DND-41 (cell line): ENCODE data around the gene ZCCHC14.

ENCODE experiments used
- ATAC-seq: fragments of 200-7000 bp; cut with Tn5 transposase; 3 replicates; pipeline ENCODE4 v1.9.1; 2021; ENCODE audit warnings: low read depth; ENCODE audit not compliant: insufficient read depth
- DNase-seq: peaks from one replicate; pipeline ENCODE4 v3.0.0-alpha.2; 2020
- H2AFZ ChIP-seq: 2 replicates; pipeline ENCODE4 v1.6.0; 2012; ENCODE audit warnings: low read depth, low read length
- H3K27ac ChIP-seq: 2 replicates; pipeline ENCODE4 v1.5.1; 2012; ENCODE audit warnings: low read length, inconsistent platforms
- H3K27me3 ChIP-seq: fragments of 200-600 bp; sonication (generic); 2 replicates; pipeline ENCODE4 v1.6.0; 2012; ENCODE audit warnings: low read length, mild to moderate bottlenecking, inconsistent platforms; ENCODE audit not compliant: insufficient read depth, poor library complexity
- H3K36me3 ChIP-seq: 2 replicates; pipeline ENCODE4 v1.5.1; 2012; ENCODE audit warnings: low read length, inconsistent platforms; ENCODE audit not compliant: insufficient read depth
- H3K4me1 ChIP-seq: 2 replicates; pipeline ENCODE4 v1.5.1; 2012; ENCODE audit warnings: mild to moderate bottlenecking, low read length; ENCODE audit not compliant: insufficient read depth
- H3K4me2 ChIP-seq: 2 replicates; pipeline ENCODE4 v1.6.0; 2012; ENCODE audit warnings: mild to moderate bottlenecking, moderate library complexity, low read length, inconsistent platforms; ENCODE audit not compliant: insufficient read depth
- H3K4me3 ChIP-seq, 2 experiments: fragments of 200-600 bp in 1 of 2; shearing (Covaris generic) in 1 of 2; 2 replicates each; pipeline ENCODE4 v1.5.1; 2012 to 2016; ENCODE audit warnings: inconsistent platforms in 2 of 2, low read length in 2 of 2, mild to moderate bottlenecking in 2 of 2, low read depth in 1 of 2, moderate library complexity in 1 of 2
- H3K79me2 ChIP-seq: 2 replicates; pipeline ENCODE4 v1.6.0; 2012; ENCODE audit warnings: low read length, inconsistent platforms; ENCODE audit not compliant: insufficient read depth
- H3K9ac ChIP-seq: 2 replicates; pipeline ENCODE4 v1.6.0; 2012; ENCODE audit warnings: low read depth, mild to moderate bottlenecking, inconsistent platforms, low read length, moderate library complexity
- H3K9me3 ChIP-seq: 2 replicates; pipeline ENCODE4 v1.5.1; 2012; ENCODE audit warnings: low read length, moderate library complexity, mild to moderate bottlenecking, inconsistent platforms; ENCODE audit not compliant: insufficient read depth, severe bottlenecking
- H4K20me1 ChIP-seq: 2 replicates; pipeline ENCODE4 v1.6.0; 2012; ENCODE audit warnings: low read length; ENCODE audit not compliant: insufficient read depth
- EZH2 ChIP-seq: IDR thresholded peaks from 3 replicates; pipeline ENCODE4 v1.6.1; 2012; ENCODE audit warnings: borderline replicate concordance, low read depth, mild to moderate bottlenecking, moderate library complexity, low read length, inconsistent platforms; ENCODE audit not compliant: severe bottlenecking
- TF ChIP-seq, protein P1 (sequence below): IDR thresholded peaks from 2 replicates; pipeline ENCODE4 v1.5.1; 2012; ENCODE audit warnings: borderline replicate concordance, low read length, moderate library complexity, mild to moderate bottlenecking; ENCODE audit not compliant: poor library complexity, severe bottlenecking; ENCODE audit errors: extremely low read depth

Gene ZCCHC14

DNA sequence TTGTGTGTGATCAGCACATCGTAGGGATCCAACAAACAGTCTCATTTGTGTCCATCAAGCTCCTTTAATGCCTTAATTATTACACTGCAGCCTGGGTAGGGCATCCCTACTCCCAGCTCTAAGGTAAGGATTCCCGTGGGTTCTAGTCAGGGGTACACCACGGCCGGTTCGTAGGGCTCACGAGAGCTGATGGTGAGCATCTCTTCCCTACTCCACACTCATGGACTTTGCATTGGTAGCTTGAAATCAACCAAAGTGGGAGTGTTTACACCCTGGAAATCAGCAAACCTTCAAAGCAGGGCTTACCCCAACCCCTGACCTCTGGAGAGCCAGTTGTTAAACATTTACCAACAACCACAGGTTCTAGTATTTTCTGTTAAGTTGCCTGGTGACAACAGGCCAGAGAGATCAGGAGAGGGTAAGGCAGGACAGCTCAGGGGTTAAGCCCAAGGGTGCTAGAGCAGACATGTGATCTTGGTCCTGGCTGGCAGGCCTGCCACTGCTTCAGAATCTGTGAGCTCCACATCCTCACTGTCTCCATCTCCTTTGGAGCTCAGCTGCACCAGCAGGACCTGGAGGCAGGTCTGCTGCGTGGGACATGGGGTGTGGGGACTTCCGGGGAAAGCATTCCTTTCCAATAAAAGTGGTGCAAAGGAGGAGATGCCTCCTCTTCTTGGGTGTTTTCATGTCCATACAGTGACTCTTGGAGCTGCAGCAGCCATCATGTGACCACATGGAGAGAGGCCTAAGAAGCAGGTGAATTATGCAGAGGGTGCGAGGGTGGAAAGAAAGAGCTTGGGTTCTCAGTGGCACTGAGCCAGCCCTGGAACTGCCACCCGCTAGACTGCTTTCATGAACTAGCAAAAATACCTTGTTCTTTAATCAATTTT is 36.1 kb upstream of the ZCCHC14 start:
- ATAC-seq: no peak
- DNase-seq: no peak
- H3K27ac ChIP-seq: no peak overlapping the region
- H3K9me3 ChIP-seq: peaks cover 10% of the 10 kb centered on the region
- no peak overlapping the region for H3K4me2 ChIP-seq
- no peak overlapping the region for H2AFZ ChIP-seq
- no peak overlapping the region for H3K9ac ChIP-seq
- no peaks in the 10 kb centered on the region for H3K36me3 ChIP-seq
- no peak overlapping the region for H3K4me3 ChIP-seq
- peaks cover 3% of the 10 kb centered on the region for H3K27me3 ChIP-seq
- H3K79me2 ChIP-seq: no peaks in the 10 kb centered on the region
- no peaks in the 10 kb centered on the region for H4K20me1 ChIP-seq
- TF ChIP-seq, protein P1, sequence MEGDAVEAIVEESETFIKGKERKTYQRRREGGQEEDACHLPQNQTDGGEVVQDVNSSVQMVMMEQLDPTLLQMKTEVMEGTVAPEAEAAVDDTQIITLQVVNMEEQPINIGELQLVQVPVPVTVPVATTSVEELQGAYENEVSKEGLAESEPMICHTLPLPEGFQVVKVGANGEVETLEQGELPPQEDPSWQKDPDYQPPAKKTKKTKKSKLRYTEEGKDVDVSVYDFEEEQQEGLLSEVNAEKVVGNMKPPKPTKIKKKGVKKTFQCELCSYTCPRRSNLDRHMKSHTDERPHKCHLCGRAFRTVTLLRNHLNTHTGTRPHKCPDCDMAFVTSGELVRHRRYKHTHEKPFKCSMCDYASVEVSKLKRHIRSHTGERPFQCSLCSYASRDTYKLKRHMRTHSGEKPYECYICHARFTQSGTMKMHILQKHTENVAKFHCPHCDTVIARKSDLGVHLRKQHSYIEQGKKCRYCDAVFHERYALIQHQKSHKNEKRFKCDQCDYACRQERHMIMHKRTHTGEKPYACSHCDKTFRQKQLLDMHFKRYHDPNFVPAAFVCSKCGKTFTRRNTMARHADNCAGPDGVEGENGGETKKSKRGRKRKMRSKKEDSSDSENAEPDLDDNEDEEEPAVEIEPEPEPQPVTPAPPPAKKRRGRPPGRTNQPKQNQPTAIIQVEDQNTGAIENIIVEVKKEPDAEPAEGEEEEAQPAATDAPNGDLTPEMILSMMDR: no peak
- TF ChIP-seq EZH2: no peak
- no peaks in the 10 kb centered on the region for H3K4me1 ChIP-seq

DNA sequence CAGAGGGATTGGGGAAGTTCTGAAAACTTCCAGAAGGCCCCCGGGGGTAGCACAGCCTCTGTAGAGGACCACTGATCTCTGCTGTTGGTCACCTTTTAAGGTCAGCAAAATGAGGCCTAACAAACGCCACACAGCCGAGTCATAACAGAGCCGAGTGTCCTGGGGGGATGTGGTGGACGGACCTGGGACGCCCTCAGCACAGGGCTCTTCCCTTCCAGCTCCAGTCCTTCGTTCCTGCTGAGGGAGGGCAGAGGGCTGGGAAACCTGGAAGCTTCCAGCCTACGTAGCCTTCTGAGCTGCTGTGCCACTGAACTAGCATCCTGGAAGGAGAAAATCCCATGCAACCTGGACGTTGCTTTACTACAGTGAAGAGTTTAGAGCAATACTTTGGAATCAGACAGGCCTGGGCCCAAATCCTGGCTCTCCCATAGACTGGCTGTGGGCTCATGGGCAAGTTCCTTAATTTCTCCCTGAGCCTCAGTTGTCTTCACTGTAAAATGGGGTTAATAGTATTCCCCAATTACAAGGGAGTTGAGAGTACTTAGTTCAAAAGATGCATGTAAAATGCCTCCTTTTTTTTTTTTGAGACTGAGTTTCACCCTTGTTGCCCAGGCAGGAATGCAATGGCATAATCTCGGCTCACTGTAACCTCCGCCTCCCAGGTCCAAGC is 34.4 kb upstream of the ZCCHC14 start:
- DNase-seq (no peak), ATAC-seq (no peak)
- Histone ChIP-seq H3K27ac (no peak overlapping the region), H3K4me3 (no peak overlapping the region), H3K9ac (no peak overlapping the region), H3K9me3 (peaks cover 7% of the 10 kb centered on the region), H4K20me1 (no peaks in the 10 kb centered on the region), H2AFZ (no peak overlapping the region), H3K79me2 (no peaks in the 10 kb centered on the region), H3K4me2 (no peak overlapping the region), H3K36me3 (no peaks in the 10 kb centered on the region), H3K27me3 (peaks cover 3% of the 10 kb centered on the region), H3K4me1 (no peaks in the 10 kb centered on the region)
- TF ChIP-seq, protein P1: no peak
- TF ChIP-seq EZH2: no peak

DNA sequence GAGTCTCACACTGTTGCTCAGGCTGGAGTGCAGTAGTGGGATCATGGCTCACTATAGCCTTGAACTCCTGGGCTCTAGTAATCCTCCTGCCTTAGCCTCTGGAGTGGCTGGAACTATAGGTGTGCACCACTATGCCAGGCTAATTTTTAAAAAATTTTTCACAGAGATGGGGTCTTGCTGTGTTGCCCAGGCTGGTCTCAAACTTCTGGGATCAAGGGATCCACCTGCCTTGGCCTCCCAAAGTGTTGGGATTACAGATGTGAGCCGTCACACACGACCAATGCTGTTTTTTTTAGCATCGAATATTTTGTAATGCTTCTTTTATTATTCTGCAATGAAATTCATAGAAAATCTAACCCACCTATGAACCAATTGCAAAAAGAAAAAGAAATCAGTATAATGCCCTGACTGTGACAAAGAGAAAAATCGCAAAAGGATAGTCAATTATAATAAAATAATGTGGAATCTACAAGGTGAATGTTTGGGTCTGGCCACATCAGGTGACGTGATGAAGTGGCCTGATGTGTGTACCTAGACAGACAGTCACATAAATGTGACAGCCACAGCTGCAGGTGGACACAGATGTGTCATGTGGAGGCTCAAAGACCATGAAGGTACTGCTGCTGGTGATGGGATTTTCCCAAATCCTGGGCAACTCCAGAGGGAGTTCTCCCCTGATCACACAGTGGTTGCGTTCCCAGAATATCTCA is 33.6 kb upstream of the ZCCHC14 start:
- TF ChIP-seq EZH2: no peak
- TF ChIP-seq, protein P1: no peak

More for the DNA sequence above, 33.6 kb upstream of the ZCCHC14 start:
- Histone ChIP-seq H3K9me3 (peaks cover 7% of the 10 kb centered on the region), H3K36me3 (no peaks in the 10 kb centered on the region), H3K79me2 (no peaks in the 10 kb centered on the region), H3K9ac (no peak overlapping the region), H3K4me3 (no peak overlapping the region), H3K4me2 (no peak overlapping the region), H3K27ac (no peak overlapping the region), H2AFZ (no peak overlapping the region), H3K4me1 (no peaks in the 10 kb centered on the region), H4K20me1 (no peaks in the 10 kb centered on the region), H3K27me3 (peaks cover 3% of the 10 kb centered on the region)
- DNase-seq: no peak
- no peak for ATAC-seq
